HG02973 (cell line): ENCODE results near the gene TSR1.

Source experiments
- ATAC-seq: cut with Tn5 transposase; IDR thresholded peaks from one replicate; pipeline ENCODE4 v1.9.1; 2021; ENCODE audit warnings: moderate library complexity; ENCODE audit not compliant: unreplicated experiment

Gene TSR1

GRCh38 chr17:2336215-2336851 is at the start of gene TSR1:
Gene TSR1, minus strand, starts transcription at chr17:2336457. Its CDS starts 30 bp downstream, at chr17:2336427.
- peak; percentile 74 for ATAC-seq

GRCh38 chr17:2385240-2386210 is 49.3 kb upstream of the TSR1 start:
- ATAC-seq = no peak

- ATAC-seq = no peak
These were observed 48.3 kb upstream of the TSR1 start for GRCh38 chr17:2384439-2385127.

- no peak for ATAC-seq
These were observed 47.4 kb upstream of the TSR1 start for GRCh38 chr17:2383628-2384167.

- no peak for ATAC-seq
These were observed 44.8 kb upstream of the TSR1 start for GRCh38 chr17:2380950-2381649.

- no peak for ATAC-seq
These were observed 44.1 kb upstream of the TSR1 start for GRCh38 chr17:2380226-2380922.

GRCh38 chr17:2379489-2380225 is 43.4 kb upstream of the TSR1 start:
- no peak for ATAC-seq

- no peak for ATAC-seq
These were observed 42.6 kb upstream of the TSR1 start for GRCh38 chr17:2378905-2379304.

GRCh38 chr17:2377659-2378058 is 41.4 kb upstream of the TSR1 start:
- no peak for ATAC-seq

GRCh38 chr17:2376107-2376506 is 39.9 kb upstream of the TSR1 start:
- no peak for ATAC-seq

GRCh38 chr17:2375406-2375805 is 39.1 kb upstream of the TSR1 start:
- no peak for ATAC-seq

- no peak for ATAC-seq
These were observed 38.5 kb upstream of the TSR1 start for GRCh38 chr17:2374549-2375285.

GRCh38 chr17:2373179-2373578 is 36.9 kb upstream of the TSR1 start:
- no peak for ATAC-seq

GRCh38 chr17:2372681-2373080 is 36.4 kb upstream of the TSR1 start:
- no peak for ATAC-seq

GRCh38 chr17:2372180-2372579 is 35.9 kb upstream of the TSR1 start:
- ATAC-seq = no peak

GRCh38 chr17:2371183-2372130 is 35.2 kb upstream of the TSR1 start:
- ATAC-seq = no peak

- no peak for ATAC-seq
These were observed 33.9 kb upstream of the TSR1 start for GRCh38 chr17:2370211-2370589.
